ENCODE measurements around the gene KHSRP.
A peak's percentile ranks its signal among the peaks of the same experiment; 100 is the strongest.

Gene KHSRP

DNA sequence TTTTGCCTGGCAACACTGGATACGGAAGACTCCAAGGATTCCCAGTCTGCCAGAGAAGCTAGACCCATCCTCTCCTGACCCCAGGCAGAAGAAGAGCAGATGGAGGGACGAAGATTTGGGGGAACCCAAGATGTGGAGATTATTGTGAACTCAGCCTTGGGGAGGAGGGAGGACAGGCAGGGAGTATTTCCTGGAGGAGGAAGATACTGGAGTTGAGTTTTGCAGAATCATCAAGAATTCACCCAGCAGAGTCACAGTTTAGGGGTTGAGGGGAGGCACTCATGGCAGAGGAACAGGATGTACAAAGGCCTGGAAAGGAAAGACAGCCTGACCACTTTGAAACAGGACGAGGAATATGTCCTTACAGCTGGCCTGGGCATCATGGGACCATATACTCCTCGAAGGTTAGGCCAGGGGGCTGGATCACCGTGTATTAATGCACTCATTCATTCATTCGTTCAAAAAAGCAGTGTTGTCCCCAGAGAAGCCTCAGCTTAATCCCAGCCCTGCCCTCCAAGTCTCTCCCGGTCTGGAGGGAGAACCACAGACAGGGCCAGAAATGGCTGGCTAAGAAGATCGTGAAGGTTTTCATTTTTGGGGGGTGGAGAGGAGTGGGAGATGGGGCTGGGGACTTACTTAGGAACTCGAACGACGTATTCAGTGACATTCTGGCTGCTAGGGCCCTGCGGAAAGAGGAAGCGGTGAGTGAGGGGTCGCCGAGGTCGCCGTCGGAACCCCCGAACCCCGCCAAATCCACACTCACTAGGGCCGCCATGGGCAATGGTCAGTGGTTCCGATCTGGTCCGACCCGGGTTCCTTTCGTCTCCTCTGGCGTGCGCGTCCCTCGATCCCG lies 32.2 kb downstream of the KHSRP start:
- DNase-seq = no peak

GRCh38 chr19:6387372-6387771 lies 37.2 kb downstream of the KHSRP start:
- no peak for DNase-seq

GRCh38 chr19:6384381-6384780 lies 40.2 kb downstream of the KHSRP start:
- no peak for DNase-seq

GRCh38 chr19:6383188-6383587 lies 41.4 kb downstream of the KHSRP start:
- no peak for DNase-seq

- DNase-seq = no peak
Observed at GRCh38 chr19:6381030-6381750, 43.4 kb downstream of the KHSRP start.

- no peak for DNase-seq
Observed at GRCh38 chr19:6379744-6380143, 44.9 kb downstream of the KHSRP start.

GRCh38 chr19:6378486-6378885 lies 46.1 kb downstream of the KHSRP start:
- no peak for DNase-seq

DNA sequence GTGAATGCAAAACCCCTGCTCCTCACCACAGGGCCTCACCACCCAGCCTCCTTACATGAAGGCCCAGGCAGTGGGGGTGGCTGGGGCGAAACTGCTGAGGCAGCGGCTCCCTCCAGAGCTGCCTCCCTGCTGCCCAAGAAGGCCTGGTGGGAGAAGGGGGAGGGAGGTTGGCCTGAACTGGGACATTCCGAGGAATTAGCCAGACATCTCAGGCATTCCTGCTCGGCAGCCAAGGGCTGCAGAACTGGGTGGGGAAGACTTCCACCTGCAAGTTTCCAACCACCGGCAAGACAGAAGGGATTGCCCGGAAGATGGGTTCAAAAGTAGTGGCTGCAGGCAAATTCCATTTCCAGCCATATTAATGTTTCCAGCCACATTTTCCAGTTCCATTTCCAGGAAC lies 46.6 kb downstream of the KHSRP start:
- DNase-seq = no peak

GRCh38 chr19:6376512-6377190 lies 48.0 kb downstream of the KHSRP start:
- DNase-seq = no peak

DNA sequence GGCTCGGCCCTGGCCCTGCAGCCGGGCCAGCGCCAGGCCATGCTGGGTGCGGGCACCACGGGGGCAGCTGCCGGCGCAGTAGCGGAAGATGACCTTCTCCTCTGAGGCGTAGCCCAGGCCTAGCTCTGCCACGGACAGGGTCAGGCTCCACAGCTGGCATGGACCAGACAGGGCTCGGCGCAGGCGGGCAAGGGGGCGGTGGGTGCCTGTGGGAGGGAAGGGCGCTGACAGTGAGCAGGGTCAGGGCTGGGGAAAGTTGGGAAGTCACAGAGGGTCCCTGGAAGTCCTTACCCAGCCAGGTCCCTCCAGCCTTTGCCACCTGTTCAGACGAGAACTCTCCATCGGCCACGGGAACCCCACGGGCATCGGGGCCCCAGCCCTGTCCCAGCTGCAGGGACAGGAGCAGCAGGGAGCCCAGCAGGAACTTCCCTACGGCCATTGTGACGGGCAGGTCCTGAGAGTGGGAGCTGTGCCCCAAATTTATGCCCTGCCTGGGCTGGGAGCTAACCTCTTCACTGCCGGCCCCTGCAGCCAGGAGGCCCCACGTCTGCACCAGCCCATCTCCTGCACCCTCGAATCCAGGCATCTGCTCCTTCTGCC lies 49.1 kb downstream of the KHSRP start, which contains the start of gene PSPN:
Gene PSPN (minus strand): TSS at position 523 of the 600 bp plus-strand sequence. CDS start 84 bp downstream, at position 439.
- DNase-seq = no peak

- no peak for DNase-seq
Observed at GRCh38 chr19:6374711-6375410, 49.8 kb downstream of the KHSRP start.

GRCh38 chr19:6374161-6374709 lies 50.4 kb downstream of the KHSRP start:
- no peak for DNase-seq

GRCh38 chr19:6373813-6374108 lies 50.9 kb downstream of the KHSRP start:
- DNase-seq = no peak

- DNase-seq = peak; percentile 76
Observed at GRCh38 chr19:6373096-6373812, 51.4 kb downstream of the KHSRP start.

DNA sequence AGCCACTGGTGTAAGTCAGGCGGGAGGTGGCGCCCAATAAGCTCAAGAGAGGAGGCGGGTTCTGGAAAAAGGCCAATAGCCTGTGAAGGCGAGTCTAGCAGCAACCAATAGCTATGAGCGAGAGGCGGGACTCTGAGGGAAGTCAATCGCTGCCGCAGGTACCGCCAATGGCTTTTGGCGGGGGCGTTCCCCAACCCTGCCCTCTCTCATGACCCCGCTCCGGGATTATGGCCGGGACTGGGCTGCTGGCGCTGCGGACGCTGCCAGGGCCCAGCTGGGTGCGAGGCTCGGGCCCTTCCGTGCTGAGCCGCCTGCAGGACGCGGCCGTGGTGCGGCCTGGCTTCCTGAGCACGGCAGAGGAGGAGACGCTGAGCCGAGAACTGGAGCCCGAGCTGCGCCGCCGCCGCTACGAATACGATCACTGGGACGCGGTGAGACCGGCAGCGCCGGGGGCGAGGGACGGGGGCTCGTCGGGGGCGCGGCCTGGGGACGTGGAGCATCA lies 52.0 kb downstream of the KHSRP start, which contains the start of gene ALKBH7:
Gene ALKBH7 (plus strand): TSS at position 201 of the 502 bp plus-strand sequence. CDS start 27 bp downstream, at position 228.
- peak; percentile 37 for DNase-seq

DNA sequence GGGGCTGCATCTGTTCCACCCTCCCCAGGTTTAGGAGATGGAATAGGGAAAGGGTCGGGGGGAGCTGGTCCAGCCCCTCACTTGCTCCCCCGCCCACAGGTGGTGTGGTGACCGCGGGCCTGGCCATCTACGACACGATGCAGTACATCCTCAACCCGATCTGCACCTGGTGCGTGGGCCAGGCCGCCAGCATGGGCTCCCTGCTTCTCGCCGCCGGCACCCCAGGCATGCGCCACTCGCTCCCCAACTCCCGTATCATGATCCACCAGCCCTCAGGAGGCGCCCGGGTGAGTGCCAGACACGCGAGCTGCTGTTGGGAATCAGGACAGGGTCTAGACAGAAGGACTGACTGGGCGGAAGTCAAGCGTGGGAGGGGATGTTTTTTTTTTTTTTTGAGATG lies 60.3 kb downstream of the KHSRP start:
- no peak for DNase-seq
